A673 (cell line): Measurements from ENCODE around the gene TEX13B. TPM values are rescaled to one million over a fixed set of nuclear protein-coding genes. Genes with fewer than 3 reads are reported as not detected.

Source experiments
- BruUV-seq: library from RNA; stranded (reverse); fragments of 400-500 nt; replicated peaks from 2 replicates; lab custom pipeline; 2021; lab: Mats Ljungman, UMichigan
- CTCF ChIA-PET: fragments of 300-600 bp; sonication (Branson Sonifier 250); formaldehyde crosslinking; loops from one replicate; lab custom pipeline; 2022; ENCODE audit warnings: antibody characterized with exemption; lab: Charles Lee
- POLR2A ChIA-PET: fragments of 300-600 bp; sonication (Branson Sonifier 250); formaldehyde crosslinking; loops from one replicate; lab custom pipeline; 2022; ENCODE audit warnings: antibody characterized with exemption; ENCODE audit not compliant: low non-redundant PET; lab: Charles Lee
- DNase-seq: peaks from one replicate; pipeline ENCODE4 v3.0.0-alpha.2; 2015; ENCODE audit warnings: low spot score
- H3K27ac ChIP-seq: fragments of 200-600 bp; sonication (generic); 2 replicates; pipeline ENCODE4 v1.5.1; 2016; ENCODE audit warnings: mixed run types, low read depth, mild to moderate bottlenecking, mixed read lengths, antibody characterized with exemption, low read length; ENCODE audit not compliant: poor library complexity, severe bottlenecking
- H3K27me3 ChIP-seq: fragments of 200-600 bp; sonication (generic); replicated peaks from 2 replicates; pipeline ENCODE4 v1.6.1; 2017; ENCODE audit warnings: mixed run types, low read depth, mild to moderate bottlenecking, mixed read lengths, antibody characterized with exemption, low read length; ENCODE audit not compliant: insufficient read depth, poor library complexity
- H3K36me3 ChIP-seq: fragments of 200-600 bp; sonication (generic); 2 replicates; pipeline ENCODE4 v1.6.1; 2016; ENCODE audit warnings: mixed run types, mild to moderate bottlenecking, mixed read lengths, antibody characterized with exemption, low read length; ENCODE audit not compliant: insufficient read depth, poor library complexity, severe bottlenecking
- H3K4me1 ChIP-seq: fragments of 200-600 bp; sonication (generic); 2 replicates; pipeline ENCODE4 v1.6.1; 2017; ENCODE audit warnings: mixed run types, mild to moderate bottlenecking, mixed read lengths, antibody characterized with exemption, low read length; ENCODE audit not compliant: insufficient read depth, poor library complexity, severe bottlenecking
- H3K4me3 ChIP-seq: fragments of 200-600 bp; sonication (generic); 2 replicates; pipeline ENCODE4 v1.5.1; 2016; ENCODE audit warnings: low read depth, mixed run types, mild to moderate bottlenecking, mixed read lengths, low read length; ENCODE audit not compliant: poor library complexity, severe bottlenecking
- H3K9me3 ChIP-seq: fragments of 200-600 bp; sonication (generic); 2 replicates; pipeline ENCODE4 v1.6.1; 2016; ENCODE audit warnings: mixed run types, low read depth, mild to moderate bottlenecking, mixed read lengths, antibody characterized with exemption, low read length; ENCODE audit not compliant: poor library complexity, severe bottlenecking
- EZH2 ChIP-seq: fragments of 200-600 bp; sonication (generic); IDR thresholded peaks from 2 replicates; pipeline ENCODE4 v1.6.1; 2017; ENCODE audit warnings: borderline replicate concordance, low read depth, mild to moderate bottlenecking, mixed read lengths, antibody characterized with exemption, low read length; ENCODE audit not compliant: poor library complexity, severe bottlenecking
- intact Hi-C: fragments of 100-400 bp; cut with micrococcal nuclease; formaldehyde crosslinking; loops from one replicate; pipeline ENCODE4 v1.10.0; 2022; ENCODE audit not compliant: unreplicated experiment
- total RNA-seq: library from RNA; stranded (reverse); gene quantifications from 2 replicates; pipeline ENCODE4 v1.2.3, GENCODE V29; 2021
- TF ChIP-seq, protein P1 (sequence below): fragments of 300-800, 200-600 bp; sonication (generic); conservative IDR thresholded peaks from 2 replicates; pipeline ENCODE4 v1.5.1; 2017; ENCODE audit warnings: low read depth, mild to moderate bottlenecking, antibody characterized with exemption, low read length, moderate library complexity, mixed read lengths

TEX13B gene
- total RNA-seq, 1 experiment from 2014 or later: not detected

DNA sequence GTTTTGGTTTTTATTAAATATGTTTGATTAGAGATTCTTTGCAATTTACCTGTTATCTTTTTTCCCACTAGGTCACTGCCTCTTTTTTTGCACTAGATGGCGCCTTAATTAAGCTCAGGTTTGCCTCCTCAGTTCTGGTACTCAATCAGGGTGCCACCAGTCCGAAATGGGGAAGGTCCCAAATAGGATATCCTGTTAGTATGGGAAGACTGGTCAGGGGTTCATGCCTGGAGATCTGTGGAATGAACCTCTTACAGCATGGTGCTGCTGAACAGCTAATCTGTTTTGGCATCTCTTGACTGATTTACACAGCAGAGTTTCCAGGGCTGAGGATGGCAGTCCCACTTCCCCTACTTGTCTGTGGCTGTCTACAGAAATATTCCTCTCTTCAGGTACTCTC, 38.5 kb upstream of the TEX13B start:
- ChIA-PET POLR2A (no interaction called here), CTCF (no interaction called here)
- no peak overlapping the region for H3K4me3 ChIP-seq
- intact Hi-C loops: no loop called here
- no peak overlapping the region for H3K27ac ChIP-seq
- no peaks in the 10 kb centered on the region for H3K9me3 ChIP-seq
- H3K36me3 ChIP-seq: no peaks in the 10 kb centered on the region
- TF ChIP-seq, protein P1, sequence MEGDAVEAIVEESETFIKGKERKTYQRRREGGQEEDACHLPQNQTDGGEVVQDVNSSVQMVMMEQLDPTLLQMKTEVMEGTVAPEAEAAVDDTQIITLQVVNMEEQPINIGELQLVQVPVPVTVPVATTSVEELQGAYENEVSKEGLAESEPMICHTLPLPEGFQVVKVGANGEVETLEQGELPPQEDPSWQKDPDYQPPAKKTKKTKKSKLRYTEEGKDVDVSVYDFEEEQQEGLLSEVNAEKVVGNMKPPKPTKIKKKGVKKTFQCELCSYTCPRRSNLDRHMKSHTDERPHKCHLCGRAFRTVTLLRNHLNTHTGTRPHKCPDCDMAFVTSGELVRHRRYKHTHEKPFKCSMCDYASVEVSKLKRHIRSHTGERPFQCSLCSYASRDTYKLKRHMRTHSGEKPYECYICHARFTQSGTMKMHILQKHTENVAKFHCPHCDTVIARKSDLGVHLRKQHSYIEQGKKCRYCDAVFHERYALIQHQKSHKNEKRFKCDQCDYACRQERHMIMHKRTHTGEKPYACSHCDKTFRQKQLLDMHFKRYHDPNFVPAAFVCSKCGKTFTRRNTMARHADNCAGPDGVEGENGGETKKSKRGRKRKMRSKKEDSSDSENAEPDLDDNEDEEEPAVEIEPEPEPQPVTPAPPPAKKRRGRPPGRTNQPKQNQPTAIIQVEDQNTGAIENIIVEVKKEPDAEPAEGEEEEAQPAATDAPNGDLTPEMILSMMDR: peak; percentile 63
- no peak for TF ChIP-seq EZH2
- peaks cover 19% of the 10 kb centered on the region for H3K27me3 ChIP-seq
- no peaks in the 10 kb centered on the region for H3K4me1 ChIP-seq
- BruUV-seq: no TSS peak
- peak; percentile 15 for DNase-seq

DNA sequence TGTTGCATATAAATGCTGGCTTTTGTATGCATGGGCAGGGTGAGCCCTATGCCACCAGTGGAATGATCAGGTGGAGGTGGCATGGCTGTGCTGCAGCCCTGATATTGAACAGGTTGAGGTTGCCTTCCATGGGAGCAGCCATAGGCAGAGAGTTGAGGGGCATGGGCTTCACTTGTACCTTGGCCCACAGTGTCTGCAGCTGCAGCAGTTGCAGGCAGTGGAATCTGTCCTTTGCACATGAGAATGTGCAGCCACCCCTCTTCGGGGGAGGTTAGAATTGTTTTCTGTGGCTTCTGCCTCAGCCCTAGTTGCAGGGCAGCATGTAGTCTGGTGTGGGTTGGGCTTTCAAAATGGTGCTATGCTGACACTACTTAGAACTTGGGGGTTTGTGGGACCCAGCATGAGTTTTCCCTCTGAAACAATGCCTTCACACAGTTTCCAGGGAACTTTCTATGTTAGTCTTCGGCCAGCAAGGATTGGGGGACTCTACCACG, 37.3 kb upstream of the TEX13B start:
- no peaks in the 10 kb centered on the region for H3K9me3 ChIP-seq
- ChIA-PET POLR2A (no interaction called here), CTCF (no interaction called here)
- peaks cover 13% of the 10 kb centered on the region for H3K27me3 ChIP-seq
- BruUV-seq: no TSS peak
- TF ChIP-seq, protein P1: no peak
- TF ChIP-seq EZH2: no peak
- H3K27ac ChIP-seq: no peak overlapping the region
- H3K4me3 ChIP-seq: no peak overlapping the region
- intact Hi-C loops: no loop called here
- H3K36me3 ChIP-seq: no peaks in the 10 kb centered on the region
- H3K4me1 ChIP-seq: no peaks in the 10 kb centered on the region
- no peak for DNase-seq

DNA sequence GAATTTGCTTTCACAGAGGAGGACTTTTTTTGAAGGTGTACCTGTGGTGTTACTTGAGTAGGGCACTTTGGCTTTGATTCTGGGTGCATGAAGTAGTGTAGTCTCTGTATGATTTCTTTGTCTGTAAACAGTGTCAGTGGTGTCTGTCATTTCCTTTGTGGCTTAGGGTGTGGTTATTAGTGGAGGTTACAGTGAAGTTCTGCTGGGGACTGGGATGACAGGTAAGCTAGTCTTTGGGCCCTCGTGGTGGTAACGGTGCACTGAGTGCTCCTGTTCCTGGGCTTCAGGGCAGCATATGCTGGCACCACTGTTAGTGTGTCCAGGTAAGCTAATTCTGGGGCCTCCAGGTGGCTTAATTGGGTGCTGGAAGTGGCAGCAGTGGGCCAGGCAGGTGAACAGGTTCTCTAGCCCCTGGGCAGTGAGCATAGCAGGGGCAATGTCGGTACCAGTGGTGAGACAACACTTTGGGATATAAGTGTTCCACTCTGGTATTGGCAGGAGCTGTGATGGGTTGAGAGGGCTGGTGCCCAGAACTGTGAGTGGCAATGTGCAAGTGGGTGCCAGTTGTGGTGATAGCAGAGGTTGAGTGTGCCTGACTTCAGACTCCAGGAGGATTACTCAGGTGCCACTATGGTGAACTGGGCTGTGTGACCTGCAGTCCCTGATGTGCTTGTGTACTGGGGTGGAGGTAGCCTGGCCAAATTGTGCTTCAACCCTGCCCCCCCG, 36.6 kb upstream of the TEX13B start:
- BruUV-seq: no TSS peak
- Histone ChIP-seq H3K4me3 (no peak overlapping the region), H3K27me3 (peaks cover 10% of the 10 kb centered on the region), H3K9me3 (no peaks in the 10 kb centered on the region), H3K27ac (no peak overlapping the region), H3K36me3 (no peaks in the 10 kb centered on the region), H3K4me1 (no peaks in the 10 kb centered on the region)
- no peak for DNase-seq
- CTCF ChIA-PET: no interaction called here
- POLR2A ChIA-PET: no interaction called here
- TF ChIP-seq, protein P1: no peak
- TF ChIP-seq EZH2: no peak
- intact Hi-C loops: no loop called here
